ENCODE data around the gene MECP2. TPM values are rescaled to one million over a fixed set of nuclear protein-coding genes. Genes with fewer than 3 reads are reported as not detected.
A peak's percentile ranks its signal among the peaks of the same experiment; 100 is the strongest.

Gene MECP2
- total and polyA plus RNA-seq, 4 experiments from 2014 or later: 9.5 to 108 (median 65.0) TPM

- no peak for DNase-seq
- no peaks in the 10 kb centered on the region for H3K27me3 Mint-ChIP-seq
- Histone ChIP-seq H3K4me1 (ENCODE audit: insufficient read depth, low read length) (no peaks in the 10 kb centered on the region), H3K27ac (ENCODE audit: low read depth, low read length) (no peak overlapping the region), H3K27me3 (ENCODE audit: insufficient read depth, low read length) (no peaks in the 10 kb centered on the region), H3K9me3 (ENCODE audit: control insufficient read depth in 1 of 2, low read length in 2 of 2) (no peaks in the 10 kb centered on the region), H3K4me3 (ENCODE audit: low read length in 2 of 2) (no peak overlapping the region), H3K36me3 (ENCODE audit: insufficient read depth, low read length) (peaks cover 24% of the 10 kb centered on the region)
- POLR2A ChIA-PET (ENCODE audit: partially characterized antibody): no interaction called here
- H3K9me3 Mint-ChIP-seq: no peaks in the 10 kb centered on the region
- intact Hi-C loops (cut with micrococcal nuclease): no loop called here
- H3K27ac Mint-ChIP-seq: peak overlapping the region in 1 of 7 donors; percentile 76
- peaks cover 11 to 27% (median 16%) of the 10 kb centered on the region in 4 donors for H3K4me1 Mint-ChIP-seq
- CTCF ChIA-PET (ENCODE audit: partially characterized antibody): no interaction called here
- no peak overlapping the region for H3K4me3 Mint-ChIP-seq
- peaks cover 4 to 48% of the 10 kb centered on the region in 2 donors for H3K36me3 Mint-ChIP-seq
These were observed 64.9 kb downstream of the MECP2 start for GRCh38 chrX:154032653-154033052.

- no peaks in the 10 kb centered on the region for H3K27me3 Mint-ChIP-seq
- POLR2A ChIA-PET (ENCODE audit: partially characterized antibody): no interaction called here
These were observed 65.4 kb downstream of the MECP2 start for GRCh38 chrX:154032160-154032559.

GRCh38 chrX:154030715-154031305 is 66.7 kb downstream of the MECP2 start:
- Histone ChIP-seq H3K4me3 (ENCODE audit: low read length in 2 of 2) (no peak overlapping the region), H3K27ac (ENCODE audit: low read depth, low read length) (no peak overlapping the region), H3K9me3 (ENCODE audit: control insufficient read depth in 1 of 2, low read length in 2 of 2) (no peaks in the 10 kb centered on the region), H3K36me3 (ENCODE audit: insufficient read depth, low read length) (peaks cover 24% of the 10 kb centered on the region), H3K27me3 (ENCODE audit: insufficient read depth, low read length) (no peaks in the 10 kb centered on the region), H3K4me1 (ENCODE audit: insufficient read depth, low read length) (no peaks in the 10 kb centered on the region)
- ChIA-PET POLR2A (ENCODE audit: partially characterized antibody) (interaction anchor here (0.6 to 1.2 kb wide), 2 partner anchors 11 to 271 kb away, joined by 3 to 4 read pairs; partner anchors contain the start of gene IRAK1), CTCF (ENCODE audit: partially characterized antibody) (no interaction called here)
- Mint-ChIP-seq H3K27ac (no peak overlapping the region), H3K4me3 (no peak overlapping the region), H3K27me3 (no peaks in the 10 kb centered on the region), H3K4me1 (peaks cover 6 to 14% (median 8%) of the 10 kb centered on the region in 4 donors), H3K36me3 (peaks cover 4 to 45% of the 10 kb centered on the region in 2 donors), H3K9me3 (no peaks in the 10 kb centered on the region)
- no peak for DNase-seq
- intact Hi-C loops (cut with micrococcal nuclease): no loop called here

More at GRCh38 chrX:154032160-154032559, 65.4 kb downstream of the MECP2 start:
- DNase-seq: no peak
- intact Hi-C loops (cut with micrococcal nuclease): no loop called here
- Mint-ChIP-seq H3K27ac (peak overlapping the region in 1 of 7 donors; percentile 12), H3K36me3 (peaks cover 4 to 52% of the 10 kb centered on the region in 2 donors), H3K4me1 (peaks cover 9 to 24% (median 15%) of the 10 kb centered on the region in 4 donors), H3K9me3 (no peaks in the 10 kb centered on the region), H3K4me3 (no peak overlapping the region)
- H3K9me3 ChIP-seq (ENCODE audit: control insufficient read depth in 1 of 2, low read length in 2 of 2): no peaks in the 10 kb centered on the region
- CTCF ChIA-PET (ENCODE audit: partially characterized antibody): no interaction called here
- H3K27me3 ChIP-seq (ENCODE audit: insufficient read depth, low read length): no peaks in the 10 kb centered on the region
- H3K4me1 ChIP-seq (ENCODE audit: insufficient read depth, low read length): no peaks in the 10 kb centered on the region
- peaks cover 24% of the 10 kb centered on the region for H3K36me3 ChIP-seq (ENCODE audit: insufficient read depth, low read length)
- H3K4me3 ChIP-seq (ENCODE audit: low read length in 2 of 2): no peak overlapping the region
- H3K27ac ChIP-seq (ENCODE audit: low read depth, low read length): no peak overlapping the region

- no peaks in the 10 kb centered on the region for H3K9me3 ChIP-seq (ENCODE audit: control insufficient read depth in 1 of 2, low read length in 2 of 2)
- ChIA-PET CTCF (ENCODE audit: partially characterized antibody) (interaction anchor here (1.6 kb wide), 1 partner anchor 107 kb away, joined by 3 read pairs; no protein-coding TSS in a partner anchor), POLR2A (ENCODE audit: partially characterized antibody) (interaction anchor here (1.2 kb wide), 1 partner anchor 10 kb away, joined by 3 read pairs; the partner anchor contains the start of gene IRAK1)
- Mint-ChIP-seq H3K36me3 (peaks cover 4 to 47% of the 10 kb centered on the region in 2 donors), H3K27ac (no peak overlapping the region), H3K4me3 (no peak overlapping the region), H3K9me3 (no peaks in the 10 kb centered on the region), H3K27me3 (no peaks in the 10 kb centered on the region), H3K4me1 (peaks cover 6 to 14% (median 8%) of the 10 kb centered on the region in 4 donors)
- H3K27ac ChIP-seq (ENCODE audit: low read depth, low read length): no peak overlapping the region
- H3K27me3 ChIP-seq (ENCODE audit: insufficient read depth, low read length): no peaks in the 10 kb centered on the region
- no peak overlapping the region for H3K4me3 ChIP-seq (ENCODE audit: low read length in 2 of 2)
- H3K36me3 ChIP-seq (ENCODE audit: insufficient read depth, low read length): peaks cover 24% of the 10 kb centered on the region
- no peaks in the 10 kb centered on the region for H3K4me1 ChIP-seq (ENCODE audit: insufficient read depth, low read length)
- no peak for DNase-seq
- intact Hi-C loops (cut with micrococcal nuclease): no loop called here
These were observed 67.3 kb downstream of the MECP2 start for GRCh38 chrX:154030266-154030665.

- Histone ChIP-seq H3K27me3 (ENCODE audit: insufficient read depth, low read length) (no peaks in the 10 kb centered on the region), H3K4me3 (ENCODE audit: low read length in 2 of 2) (no peak overlapping the region), H3K27ac (ENCODE audit: low read depth, low read length) (no peak overlapping the region), H3K36me3 (ENCODE audit: insufficient read depth, low read length) (peaks cover 24% of the 10 kb centered on the region), H3K4me1 (ENCODE audit: insufficient read depth, low read length) (no peaks in the 10 kb centered on the region), H3K9me3 (ENCODE audit: control insufficient read depth in 1 of 2, low read length in 2 of 2) (no peaks in the 10 kb centered on the region)
- peaks cover 6 to 14% (median 6%) of the 10 kb centered on the region in 4 donors for H3K4me1 Mint-ChIP-seq
- H3K9me3 Mint-ChIP-seq: no peaks in the 10 kb centered on the region
- no peak for DNase-seq
- intact Hi-C loops (cut with micrococcal nuclease): loop anchor here (10.0 kb wide), 1 partner anchor 65 kb away; the partner anchor contains the start of gene MECP2
- H3K27me3 Mint-ChIP-seq: no peaks in the 10 kb centered on the region
- H3K27ac Mint-ChIP-seq: peak overlapping the region in 4 of 7 donors; percentile 39 to 62 (median 49)
- CTCF ChIA-PET (ENCODE audit: partially characterized antibody): interaction anchor here (1.6 kb wide), 1 partner anchor 108 kb away, joined by 3 read pairs; no protein-coding TSS in a partner anchor
- POLR2A ChIA-PET (ENCODE audit: partially characterized antibody): no interaction called here
- H3K4me3 Mint-ChIP-seq: no peak overlapping the region
- peaks cover 4 to 44% of the 10 kb centered on the region in 2 donors for H3K36me3 Mint-ChIP-seq
These were observed 68.1 kb downstream of the MECP2 start for GRCh38 chrX:154029439-154029838.

- intact Hi-C loops (cut with micrococcal nuclease): loop anchor here (10.0 kb wide), 1 partner anchor 66 kb away; the partner anchor contains the start of gene MECP2
- POLR2A ChIA-PET (ENCODE audit: partially characterized antibody): interaction anchor here (1.1 kb wide), 1 partner anchor 9 kb away, joined by 3 read pairs; no protein-coding TSS in a partner anchor
- peaks cover 6 to 14% (median 6%) of the 10 kb centered on the region in 4 donors for H3K4me1 Mint-ChIP-seq
- Histone ChIP-seq H3K36me3 (ENCODE audit: insufficient read depth, low read length) (peaks cover 24% of the 10 kb centered on the region), H3K4me3 (ENCODE audit: low read length in 2 of 2) (no peak overlapping the region), H3K4me1 (ENCODE audit: insufficient read depth, low read length) (no peaks in the 10 kb centered on the region), H3K9me3 (ENCODE audit: control insufficient read depth in 1 of 2, low read length in 2 of 2) (no peaks in the 10 kb centered on the region), H3K27me3 (ENCODE audit: insufficient read depth, low read length) (no peaks in the 10 kb centered on the region), H3K27ac (ENCODE audit: low read depth, low read length) (no peak overlapping the region)
- DNase-seq: no peak
- CTCF ChIA-PET (ENCODE audit: partially characterized antibody): interaction anchor here (1.6 kb wide), 1 partner anchor 109 kb away, joined by 3 read pairs; no protein-coding TSS in a partner anchor
- peaks cover 0 to 1% (median 0%) of the 10 kb centered on the region in 8 donors for H3K9me3 Mint-ChIP-seq
- H3K4me3 Mint-ChIP-seq: no peak overlapping the region
- peaks cover 4 to 40% of the 10 kb centered on the region in 2 donors for H3K36me3 Mint-ChIP-seq
- no peaks in the 10 kb centered on the region for H3K27me3 Mint-ChIP-seq
- H3K27ac Mint-ChIP-seq: peak overlapping the region in 5 of 7 donors; percentile 6 to 46 (median 10)
These were observed 68.9 kb downstream of the MECP2 start for GRCh38 chrX:154028502-154029184.

- peak overlapping the region in 1 of 7 donors; percentile 46 for H3K27ac Mint-ChIP-seq
- no peak overlapping the region for H3K4me3 Mint-ChIP-seq
- Histone ChIP-seq H3K4me3 (ENCODE audit: low read length in 2 of 2) (no peak overlapping the region), H3K27ac (ENCODE audit: low read depth, low read length) (no peak overlapping the region), H3K4me1 (ENCODE audit: insufficient read depth, low read length) (no peaks in the 10 kb centered on the region), H3K27me3 (ENCODE audit: insufficient read depth, low read length) (no peaks in the 10 kb centered on the region), H3K36me3 (ENCODE audit: insufficient read depth, low read length) (peaks cover 24% of the 10 kb centered on the region), H3K9me3 (ENCODE audit: control insufficient read depth in 1 of 2, low read length in 2 of 2) (no peaks in the 10 kb centered on the region)
- H3K36me3 Mint-ChIP-seq: peaks cover 4 to 37% of the 10 kb centered on the region in 2 donors
- H3K4me1 Mint-ChIP-seq: peaks cover 4 to 18% (median 6%) of the 10 kb centered on the region in 4 donors
- no peak for DNase-seq
- POLR2A ChIA-PET (ENCODE audit: partially characterized antibody): interaction anchor here (1.1 kb wide), 1 partner anchor 8 kb away, joined by 3 read pairs; no protein-coding TSS in a partner anchor
- intact Hi-C loops (cut with micrococcal nuclease): loop anchor here (10.0 kb wide), 1 partner anchor 67 kb away; the partner anchor contains the start of gene MECP2
- CTCF ChIA-PET (ENCODE audit: partially characterized antibody): interaction anchor here (1.3 kb wide), 1 partner anchor 14 kb away, joined by 4 read pairs; no protein-coding TSS in a partner anchor
- H3K9me3 Mint-ChIP-seq: peaks cover 0 to 1% (median 0%) of the 10 kb centered on the region in 8 donors
- H3K27me3 Mint-ChIP-seq: no peaks in the 10 kb centered on the region
These were observed 69.5 kb downstream of the MECP2 start for GRCh38 chrX:154027986-154028385.

All from CD4-positive, alpha-beta memory T cell (primary cell).